Right lobe of liver (tissue), 4 donors: ENCODE measurements around the gene NTM.

Experiments used
- CTCF ChIP-seq, 4 donors: fragments of 200-600 bp in 3 of 4; fragments of 450-650 bp in 1 of 4; IDR thresholded peaks; one replicate each; pipeline versions ENCODE4 v1.5.1 to v1.8.0; 2016 to 2022; ENCODE audit warnings: antibody characterized with exemption in 4 of 4, mild to moderate bottlenecking in 2 of 4
- POLR2A ChIP-seq: fragments of 450-650 bp; IDR thresholded peaks from one replicate; pipeline ENCODE4 v1.6.1; 2017; ENCODE audit warnings: antibody characterized with exemption, mild to moderate bottlenecking
- donor health status: DM: no; HTN: no; CAD: no.
- donor health status: DM: no; HTN: no; CAD: no.
- donor health status: DM: no; HTN: yes; CAD: no.

GRCh38 chr11:131402040-131402439 lies 31.6 kb downstream of the NTM start:
- TF ChIP-seq CTCF (IDR thresholded peaks at IDR 0.05) (no peak), POLR2A (no peak)
